K562 (cell line): ENCODE measurements around the gene C1D. TPM values are rescaled to one million over a fixed set of nuclear protein-coding genes. Genes with fewer than 3 reads are reported as not detected.

ENCODE experiments used
- ATAC-seq: fragments of 200-7000 bp; cut with Tn5 transposase; 3 replicates; pipeline ENCODE4 v1.9.1; 2020; ENCODE audit warnings: moderate library complexity
- BruUV-seq: library from RNA; stranded (reverse); fragments of 400-500 nt; replicated peaks from 2 replicates; lab custom pipeline; 2021; lab: Mats Ljungman, UMichigan
- CTCF ChIA-PET: fragments of 300-600 bp; formaldehyde crosslinking; extraction: SDS; loops from one replicate; lab custom pipeline; 2021; ENCODE audit warnings: low intra/inter-chr PET ratio; lab: Yijun Ruan, JAX
- POLR2A ChIA-PET: fragments of 300-600, 350-650 bp; sonication (Branson Sonifier 250); formaldehyde crosslinking; extraction: SDS; loops from one replicate; lab custom pipeline; 2021; ENCODE audit warnings: antibody characterized with exemption, inconsistent platforms; lab: Yijun Ruan, JAX
- DNase-seq, 4 experiments: peaks; one replicate each; pipeline versions ENCODE4 v3.0.0 to v3.0.0-alpha.2; 2011 to 2018; ENCODE audit warnings: low spot score in 3 of 4, mixed read lengths in 3 of 4; ENCODE audit errors: extremely low read depth in 1 of 4
- FAIRE-seq: peaks from 2 replicates; lab custom pipeline; 2011; peaks lifted over from hg19 to GRCh38; lab: Jason Lieb, UNC
- H2AFZ ChIP-seq: 2 replicates; pipeline ENCODE4 v1.6.0; 2011; ENCODE audit warnings: low read depth, low read length, control low read depth, inconsistent platforms
- H3K27ac ChIP-seq: fragments of 200-600 bp; 3 replicates; pipeline ENCODE4 v1.8.0; 2011; ENCODE audit warnings: low read depth, mild to moderate bottlenecking, control low read depth, inconsistent platforms, low read length, moderate library complexity, mixed read lengths; ENCODE audit errors: extremely low read depth
- H3K27me3 ChIP-seq, 2 experiments: fragments of 300-600 bp in 1 of 2; 2 replicates in 1 of 2; 3 replicates in 1 of 2; pipeline versions ENCODE4 v1.6.0 to v1.8.0; 2011; ENCODE audit warnings: inconsistent platforms in 2 of 2, low read length in 2 of 2, mild to moderate bottlenecking in 1 of 2, mixed read lengths in 1 of 2, moderate library complexity in 1 of 2; ENCODE audit not compliant: control insufficient read depth in 2 of 2, insufficient read depth in 2 of 2
- H3K36me3 ChIP-seq: fragments of 300-600 bp; 3 replicates; pipeline ENCODE4 v1.8.0; 2011; ENCODE audit warnings: mild to moderate bottlenecking, low read length, inconsistent platforms; ENCODE audit not compliant: control insufficient read depth, insufficient read depth
- H3K4me1 ChIP-seq, 2 experiments: fragments of 200-600 bp in 1 of 2; replicated peaks in 1 of 2; 2 replicates in 1 of 2; 3 replicates in 1 of 2; pipeline versions ENCODE4 v1.5.1 to v1.8.0; 2011; ENCODE audit warnings: inconsistent platforms in 2 of 2, low read length in 2 of 2, mild to moderate bottlenecking in 1 of 2, mixed read lengths in 1 of 2, moderate library complexity in 1 of 2; ENCODE audit not compliant: control insufficient read depth in 2 of 2, insufficient read depth in 2 of 2
- H3K4me2 ChIP-seq: 2 replicates; pipeline ENCODE4 v1.6.1; 2011; ENCODE audit warnings: low read length, control low read depth, inconsistent platforms, mixed read lengths; ENCODE audit not compliant: insufficient read depth
- H3K4me3 ChIP-seq: fragments of 200-600 bp; sonication (generic), shearing (Covaris generic); 2 replicates; pipeline ENCODE4 v1.5.1; 2016; ENCODE audit warnings: control low read depth, inconsistent platforms
- H3K79me2 ChIP-seq: fragments of 200-600 bp; 3 replicates; pipeline ENCODE4 v1.8.0; 2011; ENCODE audit warnings: low read length, inconsistent platforms; ENCODE audit not compliant: control insufficient read depth, insufficient read depth
- H3K9ac ChIP-seq, 2 experiments: 2 replicates each; pipeline versions ENCODE4 v1.6.0 to v1.6.1; 2011; ENCODE audit warnings: low read depth in 2 of 2, low read length in 2 of 2, control low read depth in 1 of 2, inconsistent platforms in 1 of 2, mild to moderate bottlenecking in 1 of 2, mixed read lengths in 1 of 2; ENCODE audit not compliant: insufficient read depth in 1 of 2
- H3K9me1 ChIP-seq: one replicate; pipeline ENCODE4 v1.6.0; 2011; ENCODE audit warnings: inconsistent platforms, mild to moderate bottlenecking, low read length, moderate library complexity; ENCODE audit not compliant: control insufficient read depth, insufficient read depth
- H3K9me3 ChIP-seq: replicated peaks from 2 replicates; pipeline ENCODE4 v1.5.1; 2011; ENCODE audit warnings: low read depth, low read length, inconsistent platforms; ENCODE audit not compliant: control insufficient read depth, insufficient read depth
- H4K20me1 ChIP-seq: replicated peaks from 2 replicates; pipeline ENCODE4 v1.6.1; 2011; ENCODE audit warnings: low read length, inconsistent platforms, mixed read lengths; ENCODE audit not compliant: control insufficient read depth, insufficient read depth
- ATF4 ChIP-seq: fragments of 450-650 bp; formaldehyde crosslinking; IDR thresholded peaks from 2 replicates; pipeline ENCODE4 v1.4.0; 2022; ENCODE audit warnings: mild to moderate bottlenecking, moderate library complexity
- CREB3 ChIP-seq: fragments of 450-650 bp; conservative IDR thresholded peaks from 2 replicates; pipeline ENCODE4 v1.6.1; 2016; ENCODE audit warnings: missing genetic modification characterization, low read depth, mild to moderate bottlenecking, missing compliant biosample characterization, moderate library complexity
- GTF2B ChIP-seq: IDR thresholded peaks from 2 replicates; pipeline ENCODE4 v1.6.1; 2011; ENCODE audit not compliant: insufficient read length; ENCODE audit errors: extremely low read depth
- KDM4B ChIP-seq, 2 experiments: fragments of 450-650 bp in 1 of 2; sonication (generic) in 1 of 2; IDR thresholded peaks; 2 replicates each; pipeline ENCODE4 v1.6.1; 2016 to 2017; ENCODE audit warnings: borderline replicate concordance in 2 of 2, antibody characterized with exemption in 1 of 2, low read depth in 1 of 2, mild to moderate bottlenecking in 1 of 2
- MAFG ChIP-seq: fragments of 450-650 bp; conservative IDR thresholded peaks from 2 replicates; pipeline ENCODE4 v1.6.1; 2016; ENCODE audit warnings: missing genetic modification characterization, missing compliant biosample characterization
- MCM2 ChIP-seq: fragments of 450-650 bp; IDR thresholded peaks from 2 replicates; pipeline ENCODE4 v1.6.1; 2017; ENCODE audit warnings: low read depth, mild to moderate bottlenecking
- NFE2 ChIP-seq: IDR thresholded peaks from 2 replicates; pipeline ENCODE4 v1.6.1; 2014; ENCODE audit warnings: antibody characterized with exemption, low read depth
- POLR2A ChIP-seq: fragments of 450-650 bp; conservative IDR thresholded peaks from 2 replicates; pipeline ENCODE4 v1.6.1; 2016
- RBM15 ChIP-seq: fragments of 200-400 bp; formaldehyde crosslinking; IDR thresholded peaks from 2 replicates; pipeline ENCODE4 v1.6.1; 2018; ENCODE audit warnings: mild to moderate bottlenecking, low read length, moderate library complexity; ENCODE audit not compliant: insufficient read depth
- TBL1XR1 ChIP-seq, 2 experiments: IDR thresholded peaks; 2 replicates each; pipeline ENCODE4 v1.6.1; 2012; ENCODE audit warnings: improper control_type of control experiment in 2 of 2, low read length in 2 of 2, mild to moderate bottlenecking in 1 of 2
- TEAD1 ChIP-seq, 2 experiments: fragments of 450-650 bp in 1 of 2; sonication (generic) in 1 of 2; formaldehyde crosslinking; IDR thresholded peaks; 2 replicates each; pipeline versions ENCODE4 v1.4.0 to v1.8.0; 2020 to 2022; ENCODE audit warnings: mild to moderate bottlenecking in 2 of 2, missing genetic modification reagents in 1 of 2
- TEAD4 ChIP-seq, 2 experiments: sonication (generic) in 1 of 2; formaldehyde crosslinking in 1 of 2; IDR thresholded peaks; 2 replicates each; pipeline versions ENCODE4 v1.6.1 to v1.8.0; 2012 to 2022; ENCODE audit warnings: borderline replicate concordance in 1 of 2, inconsistent platforms in 1 of 2, low read length in 1 of 2, mild to moderate bottlenecking in 1 of 2, missing genetic modification reagents in 1 of 2
- ZFPM2 ChIP-seq: fragments of 250-450 bp; sonication (Bioruptor Pico); IDR thresholded peaks from 2 replicates; pipeline ENCODE4 v1.5.1; 2022; ENCODE audit warnings: mild to moderate bottlenecking
- ZNF232 ChIP-seq: sonication (generic); formaldehyde crosslinking; IDR thresholded peaks from 2 replicates; pipeline ENCODE4 v1.8.0; 2022; ENCODE audit warnings: mild to moderate bottlenecking, missing genetic modification reagents
- ZNF263 ChIP-seq: sonication (generic); formaldehyde crosslinking; IDR thresholded peaks from 2 replicates; pipeline ENCODE4 v1.8.0; 2022; ENCODE audit warnings: mild to moderate bottlenecking, missing genetic modification reagents, borderline replicate concordance
- WGBS: fragments of 100-300 bp; shearing (Covaris generic); methylation state at CpG from one replicate; pipeline ENCODE4 v1.1.6; 2016; ENCODE audit warnings: low coverage, mixed read lengths; ENCODE audit not compliant: insufficient coverage; ENCODE audit errors: missing lambda C conversion rate; 5-methylcytosine and 5-hydroxymethylcytosine counted together
- in situ Hi-C: fragments of 300-500 bp; cut with MboI; formaldehyde crosslinking; loops from 4 replicates; pipeline ENCODE4 v1.15.0; 2018; ENCODE audit warnings: inconsistent platforms, mixed read lengths
- intact Hi-C: fragments of 100-400 bp; cut with micrococcal nuclease; formaldehyde crosslinking; loops from 2 replicates; pipeline ENCODE4 v1.14.2; 2022
- polyA plus RNA-seq, 8 experiments: library from polyadenylated mRNA; depleted of rRNA in 4 of 8; stranded (reverse) in 5 of 8; unstranded in 3 of 8; fragments of >200 nt; fragmentation: Nextera tagmentation in 2 of 8; fragmentation: Illumina TruSeq in 1 of 8; extraction: Ambion mirVana in 2 of 8; extraction: Trizol in 1 of 8; gene quantifications; 2 replicates each; pipeline versions ENCODE4 v1.2.1 to v1.2.3, GENCODE V29; 2011 to 2014; ENCODE audit warnings: inconsistent platforms in 1 of 8, missing spikeins in 1 of 8
- total RNA-seq, 7 experiments: library from RNA; depleted of rRNA in 6 of 7; stranded (reverse); fragments of >200 nt in 6 of 7; fragmentation: Illumina TruSeq in 2 of 7; extraction: Trizol in 2 of 7; gene quantifications; 2 replicates each; pipeline versions ENCODE4 v1.2.1 to v1.2.3, GENCODE V29; 2011 to 2021; ENCODE audit warnings: low replicate concordance in 1 of 7

The C1D gene
- total and polyA plus RNA-seq, 9 of the 15 experiments (the other 6 are each of a cell fraction or from before 2014, with no cell fraction given) = 33.2 to 123 (median 56.5) TPM

GRCh38 chr2:68083346-68083745, 20.5 kb upstream of the C1D start:
- no TSS peak for BruUV-seq
- no peak overlapping the region for H3K4me3 ChIP-seq
- intact Hi-C loops (no loop called here), in situ Hi-C loops (no loop called here)
- H2AFZ ChIP-seq = no peak overlapping the region
- ChIA-PET POLR2A (interaction anchor here (0.9 kb wide), 1 partner anchor 9 kb away, joined by 4 read pairs; no protein-coding TSS in a partner anchor), CTCF (no interaction called here)
- ATAC-seq (no peak), DNase-seq (no peak), FAIRE-seq (no peak)
- WGBS = 38% methylated on average over 1 of the region's 1 CpG
- TF ChIP-seq ZNF263 (CRISPR knock-in tag) (no peak), GTF2B (no peak), TBL1XR1 (IDR thresholded peaks at IDR 0.05; ENCODE audit: low read length in 2 of 2) (no peak), MCM2 (no peak), TEAD4 (IDR thresholded peaks at IDR 0.05; ENCODE audit: low read length) (no peak), TEAD4 (CRISPR knock-in tag; IDR thresholded peaks at IDR 0.05; ENCODE audit: borderline replicate concordance) (no peak), POLR2A (no peak), RBM15 (no peak), ZFPM2 (CRISPR knock-in tag) (no peak), CREB3 (tag) (no peak), KDM4B (IDR thresholded peaks at IDR 0.05; ENCODE audit: borderline replicate concordance in 2 of 2, low read depth in 1 of 2) (no peak), ATF4 (CRISPR knock-in tag) (no peak), ZNF232 (CRISPR knock-in tag) (no peak), NFE2 (no peak), TEAD1 (CRISPR knock-in tag; IDR thresholded peaks at IDR 0.05) (no peak), MAFG (no peak)
- H3K4me2 ChIP-seq = no peak overlapping the region
- no peaks in the 10 kb centered on the region for H3K9me1 ChIP-seq
- no peak overlapping the region for H3K27ac ChIP-seq
- H4K20me1 ChIP-seq = no peaks in the 10 kb centered on the region
- no peaks in the 10 kb centered on the region for H3K27me3 ChIP-seq
- no peaks in the 10 kb centered on the region for H3K9me3 ChIP-seq
- no peaks in the 10 kb centered on the region for H3K79me2 ChIP-seq
- H3K9ac ChIP-seq = no peak overlapping the region
- H3K4me1 ChIP-seq = no peaks in the 10 kb centered on the region; a peak in 1 of 5 replicates
- H3K36me3 ChIP-seq = no peaks in the 10 kb centered on the region
